OCI-M2 (cell line): ENCODE results near the gene EDN2.

ENCODE experiments used
- DNase-seq: peaks from one replicate; lab custom pipeline; 2025; ENCODE audit not compliant: unreplicated experiment; lab: John Stamatoyannopoulos, UW

EDN2 gene

GRCh38 chr1:41484402-41485241 is at the start of gene EDN2:
Gene EDN2, minus strand, starts transcription at chr1:41484683. Its CDS starts 82 bp downstream, at chr1:41484601.
- DNase-seq, result no peak

GRCh38 chr1:41533731-41534080 is 49.2 kb upstream of the EDN2 start:
- DNase-seq, result no peak

GRCh38 chr1:41533016-41533730 is 48.7 kb upstream of the EDN2 start:
- no peak for DNase-seq

GRCh38 chr1:41532206-41532975 is 47.9 kb upstream of the EDN2 start:
- DNase-seq, result no peak

- DNase-seq, result no peak
Measured at GRCh38 chr1:41530411-41530810, 45.9 kb upstream of the EDN2 start.

GRCh38 chr1:41529621-41530395 is 45.3 kb upstream of the EDN2 start:
- DNase-seq, result no peak

GRCh38 chr1:41528726-41529605 is 44.5 kb upstream of the EDN2 start:
- no peak for DNase-seq

GRCh38 chr1:41528106-41528505 is 43.6 kb upstream of the EDN2 start:
- no peak for DNase-seq

GRCh38 chr1:41526956-41527561 is 42.6 kb upstream of the EDN2 start:
- DNase-seq, result no peak

- DNase-seq, result no peak
Measured at GRCh38 chr1:41525891-41526587, 41.6 kb upstream of the EDN2 start.

- DNase-seq, result no peak
Measured at GRCh38 chr1:41524676-41525675, 40.5 kb upstream of the EDN2 start.

- no peak for DNase-seq
Measured at GRCh38 chr1:41523949-41524675, 39.6 kb upstream of the EDN2 start.

- no peak for DNase-seq
Measured at GRCh38 chr1:41523071-41523470, 38.6 kb upstream of the EDN2 start.

GRCh38 chr1:41521766-41522165 is 37.3 kb upstream of the EDN2 start:
- DNase-seq, result no peak

GRCh38 chr1:41520951-41521752 is 36.7 kb upstream of the EDN2 start:
- DNase-seq, result no peak

- no peak for DNase-seq
Measured at GRCh38 chr1:41519667-41520066, 35.2 kb upstream of the EDN2 start.
